PFSK-1 (cell line): ENCODE results near the gene TNFRSF21.

ENCODE experiments used
- FOXP2 ChIP-seq: optimal IDR thresholded peaks from 2 replicates; pipeline ENCODE3; 2011; ENCODE audit warnings: borderline replicate concordance, control low read depth, inconsistent platforms; ENCODE audit not compliant: insufficient read depth; ENCODE audit errors: extremely low read length, extremely low read depth
- POLR2AphosphoS5 ChIP-seq: IDR thresholded peaks from 2 replicates; pipeline ENCODE4 v1.6.1; 2012; ENCODE audit warnings: low read depth, mild to moderate bottlenecking, control low read depth, low read length, moderate library complexity
- SIN3A ChIP-seq: IDR thresholded peaks from 2 replicates; pipeline ENCODE4 v1.6.1; 2012; ENCODE audit warnings: mild to moderate bottlenecking, low read length, moderate library complexity, borderline replicate concordance; ENCODE audit not compliant: insufficient read depth
- TAF1 ChIP-seq: IDR thresholded peaks from 2 replicates; pipeline ENCODE4 v1.6.1; 2012; ENCODE audit warnings: low read length, control low read depth, borderline replicate concordance; ENCODE audit not compliant: insufficient read depth
- TF ChIP-seq, protein P1 (sequence below), 2 experiments: IDR thresholded peaks; 2 replicates each; pipeline versions ENCODE4 v1.6.1 to v1.8.0; 2011 to 2012; ENCODE audit warnings: low read depth in 2 of 2, low read length in 2 of 2, control low read depth in 1 of 2, inconsistent platforms in 1 of 2, mild to moderate bottlenecking in 1 of 2, moderate library complexity in 1 of 2; ENCODE audit not compliant: insufficient read depth in 1 of 2

The TNFRSF21 gene

DNA sequence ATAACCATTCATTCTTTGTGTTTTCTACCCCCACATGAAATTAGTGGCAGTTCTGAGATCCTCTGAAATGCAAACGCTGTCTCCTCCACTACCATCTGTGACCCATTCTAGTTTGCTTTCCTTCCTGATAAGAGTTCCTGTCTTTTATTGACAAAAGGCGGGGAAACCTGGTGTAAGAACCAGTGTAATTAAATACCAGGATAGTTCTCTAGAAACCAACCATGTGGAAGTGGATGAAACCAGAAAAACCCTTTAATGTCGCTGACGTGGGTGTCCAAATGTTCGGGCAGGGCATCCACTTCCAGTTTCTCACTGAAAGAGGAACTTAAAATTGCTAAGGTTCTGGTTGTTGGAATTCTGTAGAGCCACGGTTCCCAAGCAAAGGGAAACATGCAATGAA lies 79.1 kb downstream of the TNFRSF21 start:
- TF ChIP-seq, protein P1, sequence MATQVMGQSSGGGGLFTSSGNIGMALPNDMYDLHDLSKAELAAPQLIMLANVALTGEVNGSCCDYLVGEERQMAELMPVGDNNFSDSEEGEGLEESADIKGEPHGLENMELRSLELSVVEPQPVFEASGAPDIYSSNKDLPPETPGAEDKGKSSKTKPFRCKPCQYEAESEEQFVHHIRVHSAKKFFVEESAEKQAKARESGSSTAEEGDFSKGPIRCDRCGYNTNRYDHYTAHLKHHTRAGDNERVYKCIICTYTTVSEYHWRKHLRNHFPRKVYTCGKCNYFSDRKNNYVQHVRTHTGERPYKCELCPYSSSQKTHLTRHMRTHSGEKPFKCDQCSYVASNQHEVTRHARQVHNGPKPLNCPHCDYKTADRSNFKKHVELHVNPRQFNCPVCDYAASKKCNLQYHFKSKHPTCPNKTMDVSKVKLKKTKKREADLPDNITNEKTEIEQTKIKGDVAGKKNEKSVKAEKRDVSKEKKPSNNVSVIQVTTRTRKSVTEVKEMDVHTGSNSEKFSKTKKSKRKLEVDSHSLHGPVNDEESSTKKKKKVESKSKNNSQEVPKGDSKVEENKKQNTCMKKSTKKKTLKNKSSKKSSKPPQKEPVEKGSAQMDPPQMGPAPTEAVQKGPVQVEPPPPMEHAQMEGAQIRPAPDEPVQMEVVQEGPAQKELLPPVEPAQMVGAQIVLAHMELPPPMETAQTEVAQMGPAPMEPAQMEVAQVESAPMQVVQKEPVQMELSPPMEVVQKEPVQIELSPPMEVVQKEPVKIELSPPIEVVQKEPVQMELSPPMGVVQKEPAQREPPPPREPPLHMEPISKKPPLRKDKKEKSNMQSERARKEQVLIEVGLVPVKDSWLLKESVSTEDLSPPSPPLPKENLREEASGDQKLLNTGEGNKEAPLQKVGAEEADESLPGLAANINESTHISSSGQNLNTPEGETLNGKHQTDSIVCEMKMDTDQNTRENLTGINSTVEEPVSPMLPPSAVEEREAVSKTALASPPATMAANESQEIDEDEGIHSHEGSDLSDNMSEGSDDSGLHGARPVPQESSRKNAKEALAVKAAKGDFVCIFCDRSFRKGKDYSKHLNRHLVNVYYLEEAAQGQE (IDR thresholded peaks at IDR 0.05; ENCODE audit: insufficient read depth in 1 of 2, low read depth in 2 of 2, low read length in 2 of 2) = no peak
- no peak for TF ChIP-seq POLR2AphosphoS5
- TF ChIP-seq SIN3A = no peak
- TF ChIP-seq TAF1 = no peak
- no peak for TF ChIP-seq FOXP2

DNA sequence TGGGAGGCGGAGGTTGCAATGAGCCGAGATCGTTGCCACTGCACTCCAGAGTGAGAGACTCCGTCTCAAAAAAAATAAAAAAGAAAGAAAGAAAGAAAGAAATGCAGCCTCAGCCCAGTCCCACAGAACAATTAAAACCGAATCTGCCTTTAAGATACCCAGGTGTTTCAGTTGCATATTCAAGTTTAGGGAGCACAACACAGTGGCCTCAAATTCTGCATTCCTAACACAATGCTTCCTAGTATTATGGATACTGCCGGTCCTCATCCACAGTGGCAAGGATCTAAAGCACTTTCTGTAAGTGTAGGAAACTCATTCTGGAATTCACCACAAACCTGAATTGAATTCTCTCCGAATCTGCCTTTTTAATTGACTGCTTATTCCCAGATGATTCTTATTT lies 80.5 kb downstream of the TNFRSF21 start:
- TF ChIP-seq SIN3A (no peak), FOXP2 (no peak), TAF1 (no peak), POLR2AphosphoS5 (no peak)
- TF ChIP-seq, protein P1 (IDR thresholded peaks at IDR 0.05; ENCODE audit: insufficient read depth in 1 of 2, low read depth in 2 of 2, low read length in 2 of 2) = no peak

DNA sequence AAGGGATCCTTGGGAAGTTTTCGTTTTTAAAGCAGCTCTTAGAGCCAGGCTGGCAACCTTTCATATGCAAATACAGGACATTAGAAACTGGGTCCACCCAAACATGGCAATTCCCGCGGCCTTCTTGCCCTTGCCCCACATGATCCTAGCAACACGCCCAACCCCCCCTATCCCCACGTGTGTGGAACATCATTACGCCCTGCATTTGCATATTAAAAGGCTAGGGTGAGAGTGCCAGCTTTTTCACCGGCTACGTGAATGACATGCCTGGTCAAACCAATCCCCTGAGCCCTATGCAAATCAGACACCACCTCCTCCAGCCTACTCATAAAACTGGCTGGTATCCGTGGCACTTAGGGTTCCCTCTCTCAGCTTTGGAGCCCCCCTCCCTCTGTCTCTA lies 88.1 kb downstream of the TNFRSF21 start:
- TF ChIP-seq FOXP2 = no peak

DNA sequence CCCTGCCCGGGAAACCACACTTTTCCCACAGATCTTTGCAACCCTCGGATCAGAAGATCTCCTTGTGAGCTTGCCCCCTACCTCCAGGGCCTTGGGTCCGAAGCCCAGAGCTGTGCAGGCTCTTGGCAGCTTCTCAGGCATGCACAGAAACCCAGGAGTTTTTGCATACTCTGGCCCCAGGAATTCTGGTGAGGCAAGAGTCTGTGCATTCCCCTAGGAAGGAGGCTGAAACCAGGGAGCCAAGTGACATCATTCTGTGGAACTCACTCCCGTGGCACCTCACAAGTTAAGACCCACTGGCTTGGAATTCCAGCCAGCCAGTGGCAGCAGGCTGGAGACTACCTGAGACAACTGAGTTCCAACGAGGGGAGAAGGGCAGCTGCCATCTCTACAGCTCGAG lies 100.1 kb downstream of the TNFRSF21 start:
- no peak for TF ChIP-seq TAF1
- no peak for TF ChIP-seq FOXP2
- no peak for TF ChIP-seq POLR2AphosphoS5
- TF ChIP-seq, protein P1 (IDR thresholded peaks at IDR 0.05; ENCODE audit: insufficient read depth in 1 of 2, low read depth in 2 of 2, low read length in 2 of 2) = no peak
- no peak for TF ChIP-seq SIN3A

DNA sequence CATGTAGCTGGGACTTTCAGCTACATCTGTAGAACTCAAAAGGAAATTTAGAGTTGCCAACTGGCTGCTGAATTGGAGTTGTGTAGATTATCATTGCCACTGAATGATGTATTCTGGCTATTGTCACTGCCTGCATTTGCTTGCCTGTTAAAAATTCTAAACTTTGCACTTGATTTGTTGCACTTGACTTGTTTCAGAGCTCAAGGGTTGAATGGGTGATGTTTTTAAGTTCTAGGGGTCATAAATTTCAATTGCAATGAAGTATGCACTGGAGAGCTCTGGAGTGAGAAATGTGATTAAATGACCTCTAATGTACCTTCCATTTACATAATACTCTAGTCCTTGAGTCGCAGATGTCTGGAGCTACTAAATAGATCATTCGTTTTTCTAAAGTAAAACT lies 102.4 kb downstream of the TNFRSF21 start:
- no peak for TF ChIP-seq POLR2AphosphoS5
- TF ChIP-seq FOXP2 = no peak
- TF ChIP-seq, protein P1 (IDR thresholded peaks at IDR 0.05; ENCODE audit: insufficient read depth in 1 of 2, low read depth in 2 of 2, low read length in 2 of 2) = no peak
- no peak for TF ChIP-seq SIN3A
- no peak for TF ChIP-seq TAF1
